CD14-positive monocyte (primary cell): ENCODE results near the gene ZNF385D. TPM values are rescaled to one million over a fixed set of nuclear protein-coding genes. Genes with fewer than 3 reads are reported as not detected.

Experiments
- DNase-seq, 3 donors: peaks; one replicate each; pipeline ENCODE4 v3.0.0-alpha.2; 2011 to 2022
- H2AFZ ChIP-seq: 2 replicates; pipeline ENCODE4 v1.6.0; 2012; ENCODE audit warnings: mild to moderate bottlenecking, low read depth, low read length, inconsistent platforms; ENCODE audit not compliant: insufficient read depth, poor library complexity, severe bottlenecking
- H3K27ac ChIP-seq, 2 donors: 1 replicate in 1 of 2; 2 replicates in 1 of 2; pipeline ENCODE4 v1.5.1; 2012 to 2013; ENCODE audit warnings: low read length in 2 of 2, control low read depth in 1 of 2, inconsistent platforms in 1 of 2, low read depth in 1 of 2, mild to moderate bottlenecking in 1 of 2
- H3K27me3 ChIP-seq, 2 donors: one replicate each; pipeline versions ENCODE4 v1.6.0 to v1.6.1; 2011 to 2013; ENCODE audit warnings: low read length in 2 of 2; ENCODE audit not compliant: control insufficient read depth in 2 of 2, insufficient read depth in 2 of 2
- H3K36me3 ChIP-seq, 2 donors: replicated peaks in 1 of 2; 1 replicate in 1 of 2; 2 replicates in 1 of 2; pipeline versions ENCODE4 v1.5.1 to v1.6.1; 2012 to 2013; ENCODE audit warnings: low read length in 2 of 2, control low read depth in 1 of 2, inconsistent platforms in 1 of 2, mild to moderate bottlenecking in 1 of 2; ENCODE audit not compliant: insufficient read depth in 2 of 2, control insufficient read depth in 1 of 2
- H3K4me1 ChIP-seq, 2 donors: 1 replicate in 1 of 2; 2 replicates in 1 of 2; pipeline versions ENCODE4 v1.5.1 to v1.6.1; 2012 to 2013; ENCODE audit warnings: low read length in 2 of 2, control low read depth in 1 of 2, inconsistent platforms in 1 of 2, mild to moderate bottlenecking in 1 of 2, moderate library complexity in 1 of 2; ENCODE audit not compliant: insufficient read depth in 2 of 2, control insufficient read depth in 1 of 2
- H3K4me2 ChIP-seq: replicated peaks from 2 replicates; pipeline ENCODE3; 2012; ENCODE audit warnings: low read length, moderate library complexity, mild to moderate bottlenecking; ENCODE audit not compliant: poor library complexity, severe bottlenecking; ENCODE audit errors: extremely low read depth
- H3K4me3 ChIP-seq, 3 experiments: fragments of 200-600 bp in 1 of 3; sonication (generic) in 1 of 3; replicated peaks in 1 of 3; 1 replicate in 2 of 3; 2 replicates in 1 of 3; pipeline ENCODE4 v1.5.1; 2011 to 2013; ENCODE audit warnings: low read length in 3 of 3, mild to moderate bottlenecking in 3 of 3, control low read depth in 2 of 3, low read depth in 2 of 3, inconsistent platforms in 1 of 3, moderate library complexity in 1 of 3
- H3K79me2 ChIP-seq: 2 replicates; pipeline ENCODE4 v1.6.0; 2012; ENCODE audit warnings: mild to moderate bottlenecking, control low read depth, inconsistent platforms, low read length, moderate library complexity; ENCODE audit not compliant: insufficient read depth
- H3K9ac ChIP-seq: 2 replicates; pipeline ENCODE4 v1.6.0; 2017; ENCODE audit warnings: low read length, mild to moderate bottlenecking; ENCODE audit not compliant: insufficient read depth, poor library complexity, severe bottlenecking
- H3K9me3 ChIP-seq, 2 donors: replicated peaks in 1 of 2; 1 replicate in 1 of 2; 2 replicates in 1 of 2; pipeline versions ENCODE4 v1.5.1 to v1.6.1; 2012 to 2013; ENCODE audit warnings: low read length in 2 of 2, control low read depth in 1 of 2; ENCODE audit not compliant: control insufficient read depth in 1 of 2, insufficient read depth in 1 of 2
- H4K20me1 ChIP-seq: 2 replicates; pipeline ENCODE4 v1.6.0; 2012; ENCODE audit warnings: mild to moderate bottlenecking, low read length, control low read depth, moderate library complexity; ENCODE audit not compliant: insufficient read depth
- H3K27ac Mint-ChIP-seq, 7 donors: one replicate each; pipeline ENCODE4 v1.8.0; 2020; ENCODE audit warnings: mild to moderate bottlenecking in 7 of 7, mixed read lengths in 7 of 7, moderate library complexity in 6 of 7, inconsistent platforms in 2 of 7
- H3K27me3 Mint-ChIP-seq, 3 donors: one replicate each; pipeline ENCODE4 v1.8.0; 2021 to 2022; ENCODE audit warnings: low read depth in 3 of 3, mild to moderate bottlenecking in 3 of 3, mixed read lengths in 3 of 3, moderate library complexity in 3 of 3, inconsistent platforms in 1 of 3
- H3K36me3 Mint-ChIP-seq, 2 donors: one replicate each; pipeline ENCODE4 v1.8.0; 2020; ENCODE audit warnings: mixed read lengths in 2 of 2, inconsistent platforms in 1 of 2, mild to moderate bottlenecking in 1 of 2
- H3K4me1 Mint-ChIP-seq: one replicate; pipeline ENCODE4 v1.8.0; 2020; ENCODE audit warnings: mild to moderate bottlenecking, mixed read lengths
- H3K4me3 Mint-ChIP-seq, 2 donors: one replicate each; pipeline ENCODE4 v1.8.0; 2020; ENCODE audit warnings: mild to moderate bottlenecking in 2 of 2, mixed read lengths in 2 of 2, moderate library complexity in 1 of 2
- H3K9me3 Mint-ChIP-seq, 7 donors: one replicate each; pipeline ENCODE4 v1.8.0; 2020 to 2022; ENCODE audit warnings: mixed read lengths in 7 of 7, mild to moderate bottlenecking in 6 of 7, moderate library complexity in 6 of 7, inconsistent platforms in 2 of 7
- WGBS: methylation state at CpG from one replicate; pipeline ENCODE4 v1.1.5; 2013; ENCODE audit warnings: missing lambda C conversion rate; ENCODE audit not compliant: insufficient coverage; 5-methylcytosine and 5-hydroxymethylcytosine counted together
- intact Hi-C, 2 donors: fragments of 100-400 bp; cut with micrococcal nuclease; formaldehyde crosslinking; loops; one replicate each; pipeline versions ENCODE4 v1.15.0 to v1.15.1; 2023
- polyA plus RNA-seq, 3 donors: library from polyadenylated mRNA; depleted of rRNA in 1 of 3; unstranded in 2 of 3; stranded (reverse) in 1 of 3; fragments of 300-500 nt in 2 of 3; fragments of >200 nt in 1 of 3; fragmentation: Illumina TruSeq in 2 of 3; gene quantifications; 1 replicate in 2 of 3; 2 replicates in 1 of 3; pipeline ENCODE4 v1.2.3, GENCODE V29; 2012 to 2021
- TF ChIP-seq, protein P1 (sequence below): fragments of 200-600 bp; IDR thresholded peaks from one replicate; pipeline ENCODE4 v1.8.0; 2022; ENCODE audit warnings: antibody characterized with exemption, mild to moderate bottlenecking

ZNF385D gene
- polyA plus RNA-seq, 3 donors = not detected

GRCh38 chr3:21781355-21781754 is 30.3 kb upstream of the ZNF385D start:
- H3K4me1 ChIP-seq = no peaks in the 10 kb centered on the region
- H3K4me3 Mint-ChIP-seq = no peak overlapping the region
- no peaks in the 10 kb centered on the region for H3K27me3 ChIP-seq
- no peak overlapping the region for H3K4me3 ChIP-seq
- no peak for DNase-seq
- H3K9me3 Mint-ChIP-seq = peaks cover 0 to 7% (median 2%) of the 10 kb centered on the region in 7 donors
- H3K36me3 Mint-ChIP-seq = no peaks in the 10 kb centered on the region
- peaks cover 0 to 2% of the 10 kb centered on the region in 2 donors for H3K9me3 ChIP-seq
- no peaks in the 10 kb centered on the region for H3K36me3 ChIP-seq
- intact Hi-C loops = no loop called here
- H3K27me3 Mint-ChIP-seq = no peaks in the 10 kb centered on the region
- H2AFZ ChIP-seq = no peak overlapping the region
- no peaks in the 10 kb centered on the region for H3K79me2 ChIP-seq
- no peak overlapping the region for H3K4me2 ChIP-seq
- no peak overlapping the region for H3K27ac Mint-ChIP-seq
- WGBS = no CpG with 5 or more reads among the region's 2 CpGs
- H3K4me1 Mint-ChIP-seq = no peaks in the 10 kb centered on the region
- no peaks in the 10 kb centered on the region for H4K20me1 ChIP-seq
- TF ChIP-seq, protein P1, sequence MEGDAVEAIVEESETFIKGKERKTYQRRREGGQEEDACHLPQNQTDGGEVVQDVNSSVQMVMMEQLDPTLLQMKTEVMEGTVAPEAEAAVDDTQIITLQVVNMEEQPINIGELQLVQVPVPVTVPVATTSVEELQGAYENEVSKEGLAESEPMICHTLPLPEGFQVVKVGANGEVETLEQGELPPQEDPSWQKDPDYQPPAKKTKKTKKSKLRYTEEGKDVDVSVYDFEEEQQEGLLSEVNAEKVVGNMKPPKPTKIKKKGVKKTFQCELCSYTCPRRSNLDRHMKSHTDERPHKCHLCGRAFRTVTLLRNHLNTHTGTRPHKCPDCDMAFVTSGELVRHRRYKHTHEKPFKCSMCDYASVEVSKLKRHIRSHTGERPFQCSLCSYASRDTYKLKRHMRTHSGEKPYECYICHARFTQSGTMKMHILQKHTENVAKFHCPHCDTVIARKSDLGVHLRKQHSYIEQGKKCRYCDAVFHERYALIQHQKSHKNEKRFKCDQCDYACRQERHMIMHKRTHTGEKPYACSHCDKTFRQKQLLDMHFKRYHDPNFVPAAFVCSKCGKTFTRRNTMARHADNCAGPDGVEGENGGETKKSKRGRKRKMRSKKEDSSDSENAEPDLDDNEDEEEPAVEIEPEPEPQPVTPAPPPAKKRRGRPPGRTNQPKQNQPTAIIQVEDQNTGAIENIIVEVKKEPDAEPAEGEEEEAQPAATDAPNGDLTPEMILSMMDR = no peak
- no peak overlapping the region for H3K9ac ChIP-seq
- no peak overlapping the region for H3K27ac ChIP-seq

DNA sequence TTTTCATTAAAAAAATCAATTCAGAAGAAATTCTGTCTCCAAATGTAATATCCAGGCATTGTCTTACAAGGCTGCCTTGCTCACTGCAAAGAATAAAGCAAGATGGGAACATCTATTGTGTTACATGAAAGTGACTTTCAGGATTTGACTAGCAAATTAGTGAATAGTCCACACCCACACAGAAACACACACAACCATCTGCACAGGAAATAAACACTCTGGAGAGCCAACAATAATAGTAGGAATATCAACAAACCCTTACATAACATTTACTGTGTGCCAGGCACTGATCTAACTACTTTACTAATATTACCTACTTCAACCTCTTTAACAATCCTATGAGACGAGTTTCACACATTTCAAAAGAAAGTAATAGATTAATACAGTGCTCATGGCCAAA is 28.9 kb upstream of the ZNF385D start:
- no peak overlapping the region for H3K27ac ChIP-seq
- H2AFZ ChIP-seq = no peak overlapping the region
- no peak overlapping the region for H3K4me3 Mint-ChIP-seq
- no peaks in the 10 kb centered on the region for H3K4me1 ChIP-seq
- peaks cover 0 to 2% of the 10 kb centered on the region in 2 donors for H3K9me3 ChIP-seq
- H3K36me3 Mint-ChIP-seq = no peaks in the 10 kb centered on the region
- TF ChIP-seq, protein P1 = no peak
- no peak overlapping the region for H3K4me3 ChIP-seq
- no peak overlapping the region for H3K27ac Mint-ChIP-seq
- H3K4me1 Mint-ChIP-seq = no peaks in the 10 kb centered on the region
- H3K79me2 ChIP-seq = no peaks in the 10 kb centered on the region
- peaks cover 0 to 5% (median 2%) of the 10 kb centered on the region in 7 donors for H3K9me3 Mint-ChIP-seq
- intact Hi-C loops = no loop called here
- no peak for DNase-seq
- no peaks in the 10 kb centered on the region for H4K20me1 ChIP-seq
- no peaks in the 10 kb centered on the region for H3K27me3 ChIP-seq
- no peaks in the 10 kb centered on the region for H3K36me3 ChIP-seq
- no peak overlapping the region for H3K9ac ChIP-seq
- H3K4me2 ChIP-seq = no peak overlapping the region
- no peaks in the 10 kb centered on the region for H3K27me3 Mint-ChIP-seq
- WGBS = no CpG with 5 or more reads among the region's 1 CpG
